ENCODE data around the gene CCDC78. TPM values are rescaled to one million over a fixed set of nuclear protein-coding genes. Genes with fewer than 3 reads are reported as not detected.

The CCDC78 gene
- total RNA-seq, 6 experiments from 2014 or later = 2.2 to 4.1 (median 3.4) TPM

GRCh38 chr16:762595-763268 lies 36.5 kb upstream of the CCDC78 start:
- Mint-ChIP-seq H3K4me1 (ENCODE audit: low read depth) (no peaks in the 10 kb centered on the region; the same call in 1 of the 2 replicates), H3K4me3 (no peak overlapping the region), H3K36me3 (ENCODE audit: low read depth) (no peaks in the 10 kb centered on the region), H3K9me3 (no peaks in the 10 kb centered on the region), H3K27me3 (ENCODE audit: insufficient read depth) (peaks cover 5% of the 10 kb centered on the region), H3K27ac (no peak overlapping the region)
- DNase-seq = no peak
- no peak for TF ChIP-seq CTCF (IDR thresholded peaks at IDR 0.05)

DNA sequence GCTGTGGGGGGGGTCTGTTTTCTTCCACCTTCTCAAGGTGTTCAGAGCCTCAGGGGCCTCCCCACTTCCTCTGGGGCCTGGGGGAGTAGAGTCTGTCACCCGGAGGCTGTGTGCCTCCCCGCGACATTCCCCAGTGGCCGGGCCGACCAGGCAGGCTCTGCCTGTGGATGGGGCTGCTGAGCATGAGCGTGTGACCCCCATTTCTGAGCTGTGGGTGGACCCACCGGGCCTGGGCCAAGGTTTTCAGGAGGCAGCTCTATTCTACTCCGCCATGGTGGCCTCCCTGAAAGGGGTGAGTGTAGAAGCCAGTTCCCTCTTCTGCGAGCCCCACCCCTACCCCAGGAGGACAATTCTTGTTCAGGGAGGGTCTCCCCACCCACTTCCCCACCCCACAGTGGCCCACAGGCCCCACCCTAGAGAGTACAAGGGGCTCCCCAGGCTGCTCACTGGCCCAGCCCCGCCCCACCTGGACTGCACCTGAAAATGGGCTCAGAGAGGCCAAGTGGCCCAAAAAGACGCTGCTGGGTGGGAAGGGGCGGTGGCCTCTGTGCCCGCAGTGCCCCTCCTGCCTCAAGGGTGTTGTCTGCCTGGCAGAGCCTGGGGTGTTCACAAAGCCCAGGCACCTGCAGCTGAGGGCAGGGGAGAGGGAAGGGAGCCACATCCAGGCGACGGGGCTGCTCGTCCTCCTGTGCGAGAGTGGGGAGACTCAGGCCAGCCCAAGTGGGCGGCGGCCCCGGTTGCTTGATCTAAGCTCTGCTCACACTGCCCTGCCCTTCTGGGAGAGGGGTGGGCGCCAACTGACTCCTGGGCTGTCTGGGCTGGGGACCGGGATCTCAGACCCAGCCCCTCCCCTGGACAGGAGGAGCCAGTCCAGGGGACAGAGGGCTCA lies 35.6 kb upstream of the CCDC78 start:
- peaks cover 5% of the 10 kb centered on the region for H3K27me3 Mint-ChIP-seq (ENCODE audit: insufficient read depth)
- H3K4me1 Mint-ChIP-seq (ENCODE audit: low read depth) = no peaks in the 10 kb centered on the region; the same call in 1 of the 2 replicates
- DNase-seq = no peak
- no peak for TF ChIP-seq CTCF (IDR thresholded peaks at IDR 0.05)
- H3K9me3 Mint-ChIP-seq = no peaks in the 10 kb centered on the region
- no peak overlapping the region for H3K4me3 Mint-ChIP-seq
- no peak overlapping the region for H3K27ac Mint-ChIP-seq
- no peaks in the 10 kb centered on the region for H3K36me3 Mint-ChIP-seq (ENCODE audit: low read depth)

DNA sequence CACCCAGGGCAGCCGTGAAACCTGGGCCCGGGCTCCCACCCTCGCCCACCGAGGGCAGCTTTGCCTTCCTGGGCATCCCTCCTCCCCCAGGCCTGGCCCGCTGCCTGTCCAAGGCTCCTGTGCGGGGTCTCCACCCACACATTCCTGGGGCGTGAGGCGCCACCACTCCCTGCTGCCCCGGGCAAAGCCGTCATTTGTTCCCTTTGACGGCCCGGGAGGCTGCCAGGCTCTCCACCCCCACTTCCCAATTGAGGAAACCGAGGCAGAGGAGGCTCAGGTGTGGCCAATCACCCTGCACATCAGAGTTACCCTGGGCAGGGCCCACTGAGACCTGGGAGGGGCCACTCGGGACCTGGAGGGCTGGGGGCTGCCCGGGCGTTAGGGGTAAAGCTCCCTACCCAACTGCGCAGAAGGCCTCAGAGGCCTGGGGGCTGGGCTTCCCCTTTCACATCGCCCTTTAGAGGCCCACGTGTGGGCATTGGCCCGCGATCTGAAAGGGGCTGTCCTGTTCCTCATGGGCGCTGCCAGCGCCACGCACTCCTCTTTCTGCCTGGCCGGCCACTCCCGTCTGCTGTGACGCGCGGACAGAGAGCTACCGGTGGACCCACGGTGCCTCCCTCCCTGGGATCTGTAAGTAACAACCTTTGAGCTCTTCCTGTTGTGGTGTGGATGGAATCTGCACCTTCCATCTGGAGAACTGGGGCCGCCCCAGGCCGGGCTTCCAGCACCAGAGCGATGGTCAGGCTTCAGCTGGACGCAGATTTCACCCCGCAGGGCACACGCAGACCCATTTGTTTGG lies 34.5 kb upstream of the CCDC78 start, which contains the start of gene MSLN:
TSS of gene MSLN (plus strand) at position 190 of the 799 bp plus-strand sequence. CDS start 1,947 bp downstream, outside the sequence.
- TF ChIP-seq CTCF (IDR thresholded peaks at IDR 0.05) = no peak
- H3K36me3 Mint-ChIP-seq (ENCODE audit: low read depth) = peaks cover 5% of the 10 kb centered on the region; the same call in 1 of the 2 replicates
- no peak within 1 kb of the TSS for H3K27ac Mint-ChIP-seq
- no peaks in the 10 kb centered on the region; the same call in 1 of the 2 replicates for H3K4me1 Mint-ChIP-seq (ENCODE audit: low read depth)
- no peak for DNase-seq
- no peaks in the 10 kb centered on the region for H3K9me3 Mint-ChIP-seq
- H3K4me3 Mint-ChIP-seq = no peak within 1 kb of the TSS
- H3K27me3 Mint-ChIP-seq (ENCODE audit: insufficient read depth) = peaks cover 8% of the 10 kb centered on the region

- DNase-seq = no peak
- no peaks in the 10 kb centered on the region; the same call in 1 of the 2 replicates for H3K4me1 Mint-ChIP-seq (ENCODE audit: low read depth)
- H3K4me3 Mint-ChIP-seq = no peak overlapping the region
- no peak for TF ChIP-seq CTCF (IDR thresholded peaks at IDR 0.05)
- no peaks in the 10 kb centered on the region for H3K9me3 Mint-ChIP-seq
- H3K27me3 Mint-ChIP-seq (ENCODE audit: insufficient read depth) = peaks cover 14% of the 10 kb centered on the region
- H3K36me3 Mint-ChIP-seq (ENCODE audit: low read depth) = peaks cover 5% of the 10 kb centered on the region; the same call in 1 of the 2 replicates
- H3K27ac Mint-ChIP-seq = no peak overlapping the region
These were observed 33.8 kb upstream of the CCDC78 start for GRCh38 chr16:760065-760464.

All from HFFc6 (cell line).